GM23338 (cell line): ENCODE data around the gene APCDD1L. TPM values are rescaled to one million over a fixed set of nuclear protein-coding genes. Genes with fewer than 3 reads are reported as not detected.
"Not testable (repeated sequence)": the region's sequence is repeated elsewhere in the genome, so short reads cannot be mapped to it uniquely, and the experiment has no call there.

Source experiments
- ATAC-seq: fragments of 200-7000 bp; cut with Tn5 transposase; 3 replicates; pipeline ENCODE4 v1.9.1; 2020
- DNase-seq: peaks from one replicate; pipeline ENCODE4 v3.0.0-alpha.2; 2015; ENCODE audit warnings: low spot score
- H2AFZ ChIP-seq: fragments of 200-600 bp; sonication (generic); 2 replicates; pipeline ENCODE4 v1.8.0; 2016; ENCODE audit warnings: antibody characterized with exemption, mild to moderate bottlenecking, moderate library complexity
- H3F3A ChIP-seq: fragments of 200-600 bp; sonication (generic); replicated peaks from 2 replicates; pipeline ENCODE4 v1.8.0; 2017; ENCODE audit warnings: antibody characterized with exemption, mixed run types, low read depth
- H3K27ac ChIP-seq: fragments of 200-600 bp; sonication (generic); 2 replicates; pipeline ENCODE4 v1.6.1; 2016; ENCODE audit warnings: low read depth
- H3K27me3 ChIP-seq: fragments of 200-600 bp; sonication (generic); 2 replicates; pipeline ENCODE4 v1.8.0; 2016; ENCODE audit warnings: mild to moderate bottlenecking, mixed run types, moderate library complexity; ENCODE audit not compliant: insufficient read depth
- H3K36me3 ChIP-seq: fragments of 200-600 bp; sonication (generic); 2 replicates; pipeline ENCODE4 v1.8.0; 2016; ENCODE audit warnings: mild to moderate bottlenecking; ENCODE audit not compliant: insufficient read depth
- H3K4me1 ChIP-seq: fragments of 200-600 bp; sonication (generic); 2 replicates; pipeline ENCODE4 v1.8.0; 2016; ENCODE audit warnings: mild to moderate bottlenecking, moderate library complexity; ENCODE audit not compliant: insufficient read depth
- H3K4me2 ChIP-seq: fragments of 200-600 bp; sonication (generic); 2 replicates; pipeline ENCODE4 v1.7.1; 2017; ENCODE audit warnings: mixed run types
- H3K4me3 ChIP-seq: fragments of 200-600 bp; sonication (generic); 2 replicates; pipeline ENCODE4 v1.6.1; 2016; ENCODE audit warnings: mixed run types
- H3K79me2 ChIP-seq: fragments of 200-600 bp; sonication (generic); replicated peaks from 2 replicates; pipeline ENCODE4 v1.8.0; 2017; ENCODE audit warnings: mild to moderate bottlenecking; ENCODE audit not compliant: insufficient read depth
- H3K9me2 ChIP-seq: fragments of 200-600 bp; sonication (generic); 2 replicates; pipeline ENCODE4 v1.8.0; 2017; ENCODE audit not compliant: insufficient read depth
- H4K20me1 ChIP-seq: fragments of 200-600 bp; sonication (generic); replicated peaks from 2 replicates; pipeline ENCODE4 v1.8.0; 2017; ENCODE audit warnings: mild to moderate bottlenecking; ENCODE audit not compliant: insufficient read depth
- H3K27ac Mint-ChIP-seq: 2 replicates; pipeline ENCODE4 v1.8.0; 2020; ENCODE audit warnings: inconsistent platforms, mild to moderate bottlenecking, moderate library complexity, mixed read lengths
- H3K27me3 Mint-ChIP-seq: 3 replicates; pipeline ENCODE4 v1.8.0; 2022; ENCODE audit warnings: low read depth, mild to moderate bottlenecking, moderate library complexity, mixed read lengths, inconsistent platforms; ENCODE audit not compliant: insufficient read depth, poor library complexity
- H3K36me3 Mint-ChIP-seq: 3 replicates; pipeline ENCODE4 v1.8.0; 2021; ENCODE audit warnings: low read depth, mild to moderate bottlenecking, inconsistent platforms, moderate library complexity, mixed read lengths
- H3K4me1 Mint-ChIP-seq: 3 replicates; pipeline ENCODE4 v1.8.0; 2020; ENCODE audit warnings: mild to moderate bottlenecking, inconsistent platforms, mixed read lengths
- H3K4me3 Mint-ChIP-seq: 3 replicates; pipeline ENCODE4 v1.8.0; 2021; ENCODE audit warnings: moderate library complexity, mild to moderate bottlenecking, inconsistent platforms, mixed read lengths
- H3K9me3 Mint-ChIP-seq: 3 replicates; pipeline ENCODE4 v1.8.0; 2020; ENCODE audit warnings: moderate library complexity, mild to moderate bottlenecking, inconsistent platforms, mixed read lengths
- ZNF462 ChIP-seq: fragments of 250-450 bp; sonication (Bioruptor Pico); IDR thresholded peaks from 2 replicates; pipeline ENCODE4 v1.5.0; 2020; ENCODE audit warnings: mild to moderate bottlenecking, moderate library complexity
- polyA plus RNA-seq: library from polyadenylated mRNA; unstranded; fragments of >200 nt; fragmentation: Nextera tagmentation; extraction: Ambion mirVana; gene quantifications from 2 replicates; pipeline ENCODE4 v1.2.1, GENCODE V29; 2016
- total RNA-seq: library from RNA; depleted of rRNA; stranded (reverse); fragments of >200 nt; shearing (Covaris generic); gene quantifications from 2 replicates; pipeline ENCODE4 v1.2.3, GENCODE V29; 2014
- TF ChIP-seq, protein P1 (sequence below): IDR thresholded peaks from one replicate; pipeline ENCODE4 v1.6.1; 2018; ENCODE audit warnings: antibody characterized with exemption; ENCODE audit not compliant: unreplicated experiment

Gene APCDD1L
- total and polyA plus RNA-seq, 2 experiments from 2014 or later = 1.8 to 4.6 TPM

DNA sequence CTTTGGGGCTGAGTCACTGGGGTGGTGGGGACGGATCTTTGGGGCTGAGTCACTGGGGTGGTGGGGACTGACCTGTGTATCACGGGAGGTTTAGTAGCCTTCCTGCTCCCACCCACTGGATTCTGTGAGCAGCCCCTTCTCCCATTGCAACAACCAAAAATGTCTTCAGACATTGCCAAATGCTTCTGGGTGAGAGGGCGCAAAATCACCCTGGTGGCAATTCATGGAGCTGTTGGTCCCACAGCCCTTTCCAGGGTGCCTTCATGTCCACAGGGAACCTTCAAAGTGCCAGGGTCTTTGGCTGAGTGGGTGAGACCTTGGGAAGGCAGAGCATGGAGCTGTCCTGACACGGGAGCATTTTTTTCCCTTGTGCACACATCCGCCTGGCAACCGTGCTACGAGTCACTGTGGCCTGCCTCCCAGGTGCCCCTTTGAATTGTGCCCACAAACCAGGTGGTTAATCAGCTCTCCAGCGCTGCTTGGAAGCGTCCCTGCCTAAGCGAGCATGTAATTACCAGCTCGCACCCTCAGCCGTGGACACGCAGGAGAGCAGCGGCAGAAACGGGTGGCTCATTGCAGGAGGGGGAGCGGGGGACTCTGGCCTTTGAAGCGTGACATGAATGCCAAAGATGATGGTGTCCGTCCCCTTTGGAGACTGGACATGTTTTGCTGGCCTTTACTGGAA, 27.4 kb upstream of the APCDD1L start:
- no peaks in the 10 kb centered on the region for H3K79me2 ChIP-seq
- H4K20me1 ChIP-seq = no peaks in the 10 kb centered on the region
- H3K36me3 ChIP-seq = no peaks in the 10 kb centered on the region
- TF ChIP-seq, protein P1, sequence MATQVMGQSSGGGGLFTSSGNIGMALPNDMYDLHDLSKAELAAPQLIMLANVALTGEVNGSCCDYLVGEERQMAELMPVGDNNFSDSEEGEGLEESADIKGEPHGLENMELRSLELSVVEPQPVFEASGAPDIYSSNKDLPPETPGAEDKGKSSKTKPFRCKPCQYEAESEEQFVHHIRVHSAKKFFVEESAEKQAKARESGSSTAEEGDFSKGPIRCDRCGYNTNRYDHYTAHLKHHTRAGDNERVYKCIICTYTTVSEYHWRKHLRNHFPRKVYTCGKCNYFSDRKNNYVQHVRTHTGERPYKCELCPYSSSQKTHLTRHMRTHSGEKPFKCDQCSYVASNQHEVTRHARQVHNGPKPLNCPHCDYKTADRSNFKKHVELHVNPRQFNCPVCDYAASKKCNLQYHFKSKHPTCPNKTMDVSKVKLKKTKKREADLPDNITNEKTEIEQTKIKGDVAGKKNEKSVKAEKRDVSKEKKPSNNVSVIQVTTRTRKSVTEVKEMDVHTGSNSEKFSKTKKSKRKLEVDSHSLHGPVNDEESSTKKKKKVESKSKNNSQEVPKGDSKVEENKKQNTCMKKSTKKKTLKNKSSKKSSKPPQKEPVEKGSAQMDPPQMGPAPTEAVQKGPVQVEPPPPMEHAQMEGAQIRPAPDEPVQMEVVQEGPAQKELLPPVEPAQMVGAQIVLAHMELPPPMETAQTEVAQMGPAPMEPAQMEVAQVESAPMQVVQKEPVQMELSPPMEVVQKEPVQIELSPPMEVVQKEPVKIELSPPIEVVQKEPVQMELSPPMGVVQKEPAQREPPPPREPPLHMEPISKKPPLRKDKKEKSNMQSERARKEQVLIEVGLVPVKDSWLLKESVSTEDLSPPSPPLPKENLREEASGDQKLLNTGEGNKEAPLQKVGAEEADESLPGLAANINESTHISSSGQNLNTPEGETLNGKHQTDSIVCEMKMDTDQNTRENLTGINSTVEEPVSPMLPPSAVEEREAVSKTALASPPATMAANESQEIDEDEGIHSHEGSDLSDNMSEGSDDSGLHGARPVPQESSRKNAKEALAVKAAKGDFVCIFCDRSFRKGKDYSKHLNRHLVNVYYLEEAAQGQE = no peak
- no peak for TF ChIP-seq ZNF462 (CRISPR knock-in tag)
- H3K4me3 ChIP-seq = no peak overlapping the region
- DNase-seq = no peak
- no peak overlapping the region for H3K4me3 Mint-ChIP-seq
- H3K27ac ChIP-seq = no peak overlapping the region
- peaks cover 4% of the 10 kb centered on the region for H3K27me3 Mint-ChIP-seq
- no peak for ATAC-seq
- peaks cover 10% of the 10 kb centered on the region for H3K9me3 Mint-ChIP-seq
- no peaks in the 10 kb centered on the region for H3K4me1 ChIP-seq
- H3F3A ChIP-seq = no peaks in the 10 kb centered on the region
- no peak overlapping the region for H3K4me2 ChIP-seq
- no peaks in the 10 kb centered on the region; the same call in 2 of the 3 replicates for H3K36me3 Mint-ChIP-seq
- H3K27ac Mint-ChIP-seq = no peak overlapping the region
- no peaks in the 10 kb centered on the region for H3K27me3 ChIP-seq
- 0 out of 2 replicates have a peak, but pooled peaks cover 5% of the 10 kb centered on the region for H3K9me2 ChIP-seq
- peaks cover 2% of the 10 kb centered on the region; the same call in 1 of the 3 replicates for H3K4me1 Mint-ChIP-seq
- H2AFZ ChIP-seq = no peak overlapping the region

GRCh38 chr20:58542034-58542410, 26.8 kb upstream of the APCDD1L start:
- H3K4me1 Mint-ChIP-seq, H3K4me3 Mint-ChIP-seq, H3K27me3 ChIP-seq, H3K36me3 Mint-ChIP-seq, DNase-seq, H3F3A ChIP-seq, ATAC-seq, H3K79me2 ChIP-seq, H3K36me3 ChIP-seq, H3K27ac Mint-ChIP-seq, H3K27ac ChIP-seq, H3K4me2 ChIP-seq, H3K9me2 ChIP-seq, H3K4me1 ChIP-seq, H2AFZ ChIP-seq, H3K27me3 Mint-ChIP-seq, H3K4me3 ChIP-seq, H4K20me1 ChIP-seq: not testable (repeated sequence)
- H3K9me3 Mint-ChIP-seq = peaks cover 10% of the 10 kb centered on the region
